CD4-positive, alpha-beta T cell treated with Interleukin-15 for 1 hour (primary cell): ENCODE measurements around the gene C1orf35.

ENCODE experiments used
- DNase-seq: peaks from one replicate; pipeline ENCODE4 v3.0.0-alpha.2; 2020

The C1orf35 gene

GRCh38 chr1:228093050-228093906 lies 9.8 kb downstream of the C1orf35 start:
- peak; percentile 7 for DNase-seq

DNA sequence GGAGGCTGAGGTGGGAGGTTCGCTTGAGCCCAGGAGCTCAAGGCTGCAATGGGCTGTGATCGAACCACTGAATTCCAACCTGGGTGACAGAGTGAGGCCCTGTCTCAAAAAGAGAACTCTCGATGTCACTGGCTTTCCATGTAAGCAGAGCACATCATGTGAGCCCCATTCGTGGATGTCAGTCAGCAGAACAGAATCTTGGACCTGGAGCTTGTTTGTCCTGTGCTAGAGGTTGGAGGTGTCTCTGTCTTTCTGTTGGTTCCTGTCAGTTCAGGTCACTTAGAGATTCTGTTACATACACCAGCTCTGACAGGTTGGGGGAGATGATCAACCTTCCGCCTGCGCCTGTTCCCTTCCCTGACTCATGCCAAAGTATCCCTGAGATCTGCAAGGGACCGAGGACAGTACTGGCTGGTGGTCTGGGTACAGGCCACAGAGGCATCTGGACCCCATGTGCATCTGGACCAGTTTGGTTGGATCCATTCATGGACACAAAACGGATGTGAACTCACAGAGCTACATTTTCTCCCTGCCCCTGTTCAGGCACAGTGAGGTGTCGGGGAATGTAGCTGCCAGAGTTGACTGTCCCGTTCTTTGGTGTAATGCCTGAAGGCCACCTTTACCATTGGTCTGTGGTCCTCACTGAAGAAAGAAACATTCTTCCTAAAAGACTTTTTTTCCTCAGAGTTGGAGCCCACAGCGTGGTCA lies 10.6 kb downstream of the C1orf35 start:
- DNase-seq = no peak

DNA sequence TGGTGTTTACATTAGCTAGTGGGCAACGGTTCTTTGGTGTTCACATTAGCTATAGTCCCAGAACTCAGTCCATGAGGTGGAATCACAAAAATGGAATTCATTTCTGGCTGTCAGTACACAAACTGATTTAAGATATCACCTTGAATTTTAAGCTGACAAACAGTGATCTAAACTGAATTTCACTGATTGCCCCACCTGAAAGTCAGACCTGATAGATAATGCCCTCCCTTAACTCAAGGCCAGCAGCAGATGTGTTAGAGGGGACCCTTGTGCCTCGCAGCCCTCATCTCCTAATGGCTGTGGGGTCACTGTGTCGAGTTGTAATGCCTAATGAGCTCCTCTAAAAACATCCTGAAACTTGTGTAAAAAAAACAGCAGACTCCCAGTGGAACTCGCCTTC lies 12.0 kb downstream of the C1orf35 start:
- DNase-seq = no peak

- no peak for DNase-seq
Measured at GRCh38 chr1:228090613-228091081, 12.5 kb downstream of the C1orf35 start.

GRCh38 chr1:228089519-228090380 lies 13.4 kb downstream of the C1orf35 start:
- DNase-seq = no peak

DNA sequence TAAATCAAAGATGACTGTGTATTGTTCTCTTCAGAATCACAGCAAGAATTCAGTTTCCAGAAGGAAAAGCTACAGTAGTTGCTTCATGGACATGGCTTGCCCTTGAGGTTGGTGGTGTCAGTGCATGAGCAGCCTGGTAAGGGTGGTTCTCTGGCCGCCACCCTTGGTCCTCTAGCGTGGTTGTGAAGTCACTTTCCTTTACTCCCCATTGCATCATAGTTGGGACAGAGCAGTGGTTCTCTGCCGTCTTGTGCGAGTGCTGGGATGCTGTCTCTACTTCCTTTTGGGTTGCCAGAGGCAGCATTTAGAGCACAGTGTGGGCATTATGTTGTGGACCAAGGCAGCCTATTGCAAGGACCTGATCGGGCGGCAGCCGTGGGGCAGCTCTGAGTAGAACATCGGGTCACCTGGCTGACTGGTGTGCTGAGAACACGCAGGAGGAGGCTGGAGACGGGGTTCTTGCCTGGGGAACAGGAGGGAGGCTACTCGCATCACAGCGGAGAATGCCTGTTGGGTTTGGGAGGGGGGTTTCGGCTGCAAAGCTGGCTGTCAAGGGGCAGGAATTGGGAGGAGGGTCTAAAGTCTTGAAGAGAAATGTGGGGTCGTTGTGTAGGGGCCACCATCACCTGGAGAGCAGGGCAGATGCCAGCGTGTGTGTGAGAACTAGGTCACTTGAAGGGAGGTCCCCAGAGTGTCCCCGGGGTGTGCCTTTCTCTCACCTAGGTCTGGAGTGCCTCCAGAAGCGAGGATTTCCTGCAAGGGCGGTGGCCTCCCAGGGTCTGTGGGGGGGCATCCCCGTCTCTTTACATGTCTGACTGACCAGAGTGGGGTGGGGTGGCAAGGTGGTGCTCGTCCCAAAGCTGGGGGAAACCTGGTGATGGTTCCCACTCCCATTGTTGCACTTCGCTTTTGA lies 14.3 kb downstream of the C1orf35 start:
- DNase-seq = peak; percentile 58

- peak; percentile 55 for DNase-seq
Measured at GRCh38 chr1:228087771-228088251, 15.3 kb downstream of the C1orf35 start.

GRCh38 chr1:228085287-228085951 lies 17.7 kb downstream of the C1orf35 start:
- no peak for DNase-seq

DNA sequence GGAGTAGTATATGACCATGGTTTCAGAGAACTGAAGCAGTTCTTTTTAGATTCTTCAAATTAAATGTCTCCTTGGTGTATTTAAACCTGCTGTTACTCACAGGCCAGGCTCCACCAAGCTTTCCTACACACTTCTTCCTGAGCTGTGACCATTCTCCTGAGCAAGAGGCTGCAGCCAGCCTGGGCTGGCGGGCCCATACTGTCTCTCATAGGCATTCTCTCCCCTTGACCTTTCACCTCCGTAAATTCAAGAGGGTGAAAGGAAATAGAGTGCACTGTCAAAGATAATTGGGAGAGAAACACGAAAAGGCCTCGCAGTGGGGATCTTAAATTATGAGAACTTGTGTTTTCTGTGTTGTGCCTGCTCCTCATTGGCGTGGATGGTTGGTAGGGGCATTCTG lies 18.3 kb downstream of the C1orf35 start:
- no peak for DNase-seq

- DNase-seq = peak; percentile 46
Measured at GRCh38 chr1:228084325-228084724, 18.8 kb downstream of the C1orf35 start.

DNA sequence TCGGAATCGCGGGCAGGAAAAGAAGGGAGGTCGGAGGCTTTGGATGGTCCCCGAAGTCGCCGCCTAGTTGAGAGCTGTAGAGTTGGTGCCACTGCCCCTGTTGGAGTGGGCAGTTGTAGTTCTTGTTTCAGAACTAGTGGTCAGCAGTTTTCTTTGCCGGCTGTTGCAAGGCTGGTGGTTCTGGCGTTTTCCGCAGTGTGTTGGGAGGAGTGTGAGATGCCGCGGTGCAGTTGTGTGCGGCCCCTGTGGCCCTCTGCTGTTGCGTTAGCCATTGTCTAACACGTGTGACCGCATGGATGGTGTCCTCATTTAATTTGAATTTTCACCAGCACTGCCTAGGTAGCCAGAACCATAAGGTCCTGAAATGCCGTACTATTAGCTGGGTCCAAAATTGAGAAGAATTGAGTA lies 19.2 kb downstream of the C1orf35 start:
- DNase-seq = no peak

GRCh38 chr1:228082918-228083870 lies 19.9 kb downstream of the C1orf35 start:
- DNase-seq = no peak

GRCh38 chr1:228082214-228082917 lies 20.8 kb downstream of the C1orf35 start, which contains the start of gene ARF1:
ARF1 (plus strand) TSS chr1:228082708; CDS start chr1:228097115, 14,407 bp downstream.
- DNase-seq = peak; percentile 92

GRCh38 chr1:228081578-228082213 lies 21.4 kb downstream of the C1orf35 start:
- DNase-seq = no peak

DNA sequence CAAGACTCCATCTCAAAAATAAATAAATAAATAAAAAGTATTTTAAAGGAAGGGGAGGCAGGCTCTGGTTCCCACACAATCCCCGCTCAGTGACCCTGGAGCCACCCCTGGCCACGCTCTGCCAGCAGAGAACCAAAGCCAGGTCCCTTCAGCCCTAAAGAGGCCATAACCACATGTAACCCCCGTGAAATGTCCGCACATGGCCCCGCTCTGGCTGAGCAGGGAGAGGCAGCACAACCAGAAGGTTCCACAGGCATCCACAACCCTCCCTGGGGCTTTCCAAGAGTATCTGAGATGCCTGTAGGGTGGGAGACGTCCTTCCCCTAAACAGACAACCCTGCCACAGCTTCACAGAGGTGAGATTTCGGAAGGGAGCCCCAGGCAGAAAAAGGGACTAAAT lies 22.0 kb downstream of the C1orf35 start:
- no peak for DNase-seq

- DNase-seq = peak; percentile 11
Measured at GRCh38 chr1:228079601-228080263, 23.4 kb downstream of the C1orf35 start.

DNA sequence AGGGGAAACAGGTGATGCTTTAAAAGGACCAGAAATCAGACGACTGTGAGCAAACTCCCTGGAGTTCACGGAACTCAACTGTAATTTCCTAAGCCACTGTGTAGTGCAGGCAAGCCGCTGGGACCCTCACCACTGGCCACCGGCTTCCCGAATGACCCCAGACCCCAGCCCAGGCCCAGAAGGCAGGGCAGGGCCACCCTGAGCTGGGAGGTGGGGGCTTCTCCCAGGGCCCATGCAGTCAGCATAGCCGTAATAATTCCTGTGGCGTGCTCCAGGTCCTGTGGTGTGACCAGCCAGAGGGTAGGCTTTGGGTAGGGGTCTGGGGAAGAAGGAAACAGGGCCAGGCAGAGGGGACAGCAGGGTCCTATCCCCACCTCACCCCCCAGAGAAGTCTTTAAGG lies 24.1 kb downstream of the C1orf35 start:
- DNase-seq = no peak
